ENCODE results near the gene FAS. TPM values are rescaled to one million over a fixed set of nuclear protein-coding genes. Genes with fewer than 3 reads are reported as not detected.

Gene FAS
- total RNA-seq, 1 donor from 2014 or later: 10.5 TPM

GRCh38 chr10:88971221-88972061 is 19.2 kb upstream of the FAS start:
- H3K9me3 ChIP-seq: no peaks in the 10 kb centered on the region
- no peak for TF ChIP-seq CTCF (IDR thresholded peaks at IDR 0.05)
- H3K27ac ChIP-seq: peak overlapping the region; percentile 87 to 89
- intact Hi-C loops (cut with DNase I): no loop called here
- no peaks in the 10 kb centered on the region for H3K36me3 ChIP-seq
- DNase-seq (ENCODE audit: low spot score in 2 of 2): no peak
- H3K27me3 ChIP-seq: no peaks in the 10 kb centered on the region
- peaks cover 0 to 49% of the 10 kb centered on the region in 2 donors for H3K4me1 ChIP-seq
- H3K4me3 ChIP-seq: peak overlapping the region in 1 of 2 donors; percentile 42

- intact Hi-C loops (cut with DNase I): no loop called here
- DNase-seq (ENCODE audit: low spot score in 2 of 2): no peak
- Histone ChIP-seq H3K4me3 (peak overlapping the region; percentile 46 to 53), H3K4me1 (peaks cover 0 to 31% of the 10 kb centered on the region in 2 donors), H3K27me3 (no peaks in the 10 kb centered on the region), H3K9me3 (no peaks in the 10 kb centered on the region), H3K36me3 (no peaks in the 10 kb centered on the region), H3K27ac (peak overlapping the region; percentile 87 to 89)
- no peak for TF ChIP-seq CTCF (IDR thresholded peaks at IDR 0.05)
Measured at GRCh38 chr10:88974012-88974411, 16.6 kb upstream of the FAS start.

GRCh38 chr10:88974446-88975376 is 15.9 kb upstream of the FAS start:
- no peaks in the 10 kb centered on the region for H3K9me3 ChIP-seq
- H3K36me3 ChIP-seq: no peaks in the 10 kb centered on the region
- H3K27me3 ChIP-seq: no peaks in the 10 kb centered on the region
- no peak for TF ChIP-seq CTCF (IDR thresholded peaks at IDR 0.05)
- no peak for DNase-seq (ENCODE audit: low spot score in 2 of 2)
- H3K4me3 ChIP-seq: peak overlapping the region; percentile 46 to 53
- H3K4me1 ChIP-seq: peaks cover 0 to 35% of the 10 kb centered on the region in 2 donors
- intact Hi-C loops (cut with DNase I): no loop called here
- H3K27ac ChIP-seq: peak overlapping the region; percentile 87 to 89

- H3K36me3 ChIP-seq: no peaks in the 10 kb centered on the region
- H3K27me3 ChIP-seq: no peaks in the 10 kb centered on the region
- no peak for DNase-seq (ENCODE audit: low spot score in 2 of 2)
- peak overlapping the region; percentile 46 to 53 for H3K4me3 ChIP-seq
- H3K4me1 ChIP-seq: peaks cover 4 to 40% of the 10 kb centered on the region in 2 donors
- H3K9me3 ChIP-seq: no peaks in the 10 kb centered on the region
- H3K27ac ChIP-seq: peak overlapping the region; percentile 87 to 89
- intact Hi-C loops (cut with DNase I): no loop called here
- no peak for TF ChIP-seq CTCF (IDR thresholded peaks at IDR 0.05)
Measured at GRCh38 chr10:88975377-88975720, 15.2 kb upstream of the FAS start.

GRCh38 chr10:88978463-88978862 is 12.1 kb upstream of the FAS start:
- H3K36me3 ChIP-seq: no peaks in the 10 kb centered on the region
- peaks cover 10 to 47% of the 10 kb centered on the region in 2 donors for H3K4me1 ChIP-seq
- no peaks in the 10 kb centered on the region for H3K9me3 ChIP-seq
- no peaks in the 10 kb centered on the region for H3K27me3 ChIP-seq
- no peak for DNase-seq (ENCODE audit: low spot score in 2 of 2)
- H3K27ac ChIP-seq: peak overlapping the region; percentile 93 to 94
- TF ChIP-seq CTCF (IDR thresholded peaks at IDR 0.05): no peak
- intact Hi-C loops (cut with DNase I): no loop called here
- peak overlapping the region in 1 of 2 donors; percentile 50 for H3K4me3 ChIP-seq
